HS-27A (cell line): ENCODE results near the gene EYA2.

Experiments used
- DNase-seq: peaks from one replicate; pipeline ENCODE4 v3.0.0-alpha.2; 2012; ENCODE audit warnings: low read depth, missing footprints

The EYA2 gene

DNA sequence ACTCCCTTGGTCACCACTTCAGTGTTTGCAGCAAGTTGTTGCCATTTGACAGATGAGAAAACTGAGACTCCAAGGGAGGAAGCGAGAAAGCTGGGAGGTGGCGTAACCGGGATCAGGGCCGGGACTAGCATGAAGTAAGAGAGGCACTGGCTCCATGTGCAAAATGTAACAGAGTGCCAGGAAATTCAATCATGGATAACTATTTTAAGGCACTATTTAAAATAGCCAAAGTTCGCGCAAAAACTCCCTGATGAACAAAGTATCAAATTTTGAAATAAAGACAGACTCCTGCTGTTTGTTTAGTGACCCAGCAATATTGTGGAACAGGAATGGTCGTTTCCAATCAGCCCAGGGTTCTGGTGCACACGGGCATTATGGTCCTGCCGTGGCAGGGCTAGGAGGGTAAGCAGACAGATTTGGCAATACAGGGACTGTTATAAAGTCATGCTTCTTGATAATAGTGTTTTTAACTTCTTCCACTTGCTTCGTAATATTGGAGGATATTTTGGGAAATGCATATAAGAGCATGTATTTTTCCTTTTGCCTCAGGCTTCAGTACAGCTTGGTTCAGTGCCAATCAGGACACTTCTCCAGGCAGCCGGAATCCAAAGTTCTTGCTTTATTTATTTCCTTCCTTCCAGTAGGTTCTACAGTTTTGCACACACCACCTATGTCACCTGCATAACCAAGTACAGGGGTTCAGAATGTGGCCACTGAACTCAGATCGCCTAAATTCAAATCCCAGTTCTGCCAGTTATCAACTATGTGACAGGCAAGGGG is 141.6 kb downstream of the EYA2 start:
- DNase-seq = no peak

DNA sequence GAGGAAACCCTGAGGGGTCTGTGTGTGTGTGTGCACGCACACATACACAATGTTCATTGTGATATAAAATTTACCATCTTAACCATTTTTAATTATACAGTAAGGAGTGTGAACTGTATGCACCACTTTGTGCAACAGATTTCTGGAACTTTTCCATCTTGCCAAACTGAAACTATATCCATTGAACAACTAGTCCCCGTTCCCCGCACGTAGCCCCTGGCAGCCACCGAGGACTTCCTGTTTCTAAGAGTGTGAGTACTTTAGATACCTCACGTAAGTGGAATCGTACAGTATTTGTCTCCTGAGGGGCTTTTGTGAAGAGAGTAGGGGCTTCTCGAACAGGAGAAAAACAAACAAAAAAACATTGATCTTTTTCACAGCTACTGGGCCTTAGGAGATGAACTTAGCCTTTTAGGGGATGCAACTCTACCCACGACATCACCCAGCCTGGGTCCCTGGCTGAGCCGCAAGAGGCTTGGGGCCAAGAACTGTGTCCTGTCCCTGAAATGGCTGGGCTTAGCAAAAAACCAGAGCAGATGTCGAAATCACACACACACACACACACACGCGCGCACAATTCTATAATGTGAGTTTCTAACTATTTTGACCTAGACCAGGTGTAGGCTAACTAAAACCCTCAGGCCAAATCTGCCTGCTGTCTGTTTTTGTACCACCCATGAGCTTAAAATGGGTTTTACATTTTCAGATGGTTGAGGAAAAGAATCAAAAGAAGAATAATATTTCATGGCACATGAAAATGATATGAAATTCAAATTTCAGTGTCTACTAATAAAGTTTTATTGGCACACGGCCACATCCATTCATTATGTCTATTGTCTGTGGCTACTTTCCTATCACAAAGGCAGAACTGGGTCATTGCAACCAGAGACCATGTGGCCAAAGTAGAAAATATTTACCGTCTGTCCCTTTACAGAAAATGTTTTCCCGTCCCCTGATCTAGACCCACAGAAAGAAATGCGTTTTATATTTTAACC is 144.2 kb downstream of the EYA2 start:
- DNase-seq = no peak

- no peak for DNase-seq
These were observed 146.0 kb downstream of the EYA2 start for GRCh38 chr20:47040506-47041125.

DNA sequence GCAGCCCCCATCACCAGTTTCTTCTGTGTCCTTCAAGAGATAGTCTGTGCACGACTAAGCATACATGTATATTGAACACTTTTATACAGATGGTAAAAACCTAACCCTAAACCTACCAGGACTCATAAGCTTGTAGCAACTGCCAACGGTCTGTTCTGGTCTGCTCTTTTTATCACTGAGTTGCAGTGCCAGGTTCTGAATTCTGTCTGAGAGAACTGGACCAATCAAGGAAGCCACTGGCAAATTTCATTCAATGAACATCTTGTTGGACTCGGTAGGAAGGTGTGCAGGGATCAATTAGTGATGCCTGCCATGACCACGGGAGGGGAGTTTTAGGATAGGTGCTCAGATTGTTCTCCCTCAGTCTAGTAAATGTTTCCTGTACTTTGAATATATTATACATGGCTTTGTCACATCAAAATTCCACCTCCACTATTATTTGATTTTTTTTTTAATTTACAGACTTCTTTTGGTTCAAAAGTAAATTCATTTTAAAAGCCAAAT is 146.8 kb downstream of the EYA2 start:
- DNase-seq = no peak

GRCh38 chr20:47042464-47042863 is 147.8 kb downstream of the EYA2 start:
- DNase-seq = no peak

GRCh38 chr20:47043086-47043485 is 148.4 kb downstream of the EYA2 start:
- DNase-seq = no peak

GRCh38 chr20:47044938-47045337 is 150.3 kb downstream of the EYA2 start:
- no peak for DNase-seq

- no peak for DNase-seq
These were observed 153.4 kb downstream of the EYA2 start for GRCh38 chr20:47048054-47048453.

DNA sequence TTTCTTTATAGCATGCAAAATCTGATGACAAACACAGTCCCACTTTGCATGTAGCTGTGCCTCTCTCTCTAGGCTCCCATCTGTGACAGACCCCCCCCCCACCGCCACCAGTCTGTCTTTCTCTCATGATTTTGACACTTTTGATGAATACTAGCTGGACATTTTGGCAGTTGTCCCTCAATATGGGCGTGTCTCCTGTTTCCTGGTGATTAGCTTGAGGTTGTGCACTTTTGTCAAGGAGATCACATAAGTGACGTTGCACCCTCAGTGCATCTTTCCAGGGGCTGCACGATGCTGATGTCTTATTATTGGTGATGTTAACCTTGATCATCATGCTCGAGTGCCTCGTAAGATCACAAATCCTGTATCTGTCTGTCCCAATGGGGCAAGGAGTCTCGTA is 155.1 kb downstream of the EYA2 start:
- DNase-seq = no peak

DNA sequence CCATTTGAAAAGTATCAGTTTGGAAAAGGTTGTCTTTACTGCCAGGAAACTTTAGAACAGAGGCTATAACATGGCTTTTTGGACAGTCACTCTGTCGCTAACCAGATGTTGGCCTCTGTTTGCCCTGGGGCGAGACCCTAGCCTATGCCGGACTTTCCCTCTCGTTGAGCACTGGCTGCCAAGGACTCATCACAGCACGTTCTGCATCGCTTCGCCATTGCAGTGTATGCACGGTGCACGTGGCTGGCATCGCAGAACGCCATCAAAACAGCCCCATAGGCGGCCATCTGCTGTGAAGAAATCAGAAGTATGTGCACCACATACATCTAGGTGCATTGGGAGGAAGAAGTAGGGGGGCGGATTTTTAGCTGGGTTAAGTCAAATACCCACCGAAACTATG is 156.4 kb downstream of the EYA2 start:
- DNase-seq = no peak

- no peak for DNase-seq
These were observed 157.4 kb downstream of the EYA2 start for GRCh38 chr20:47051936-47052526.

DNA sequence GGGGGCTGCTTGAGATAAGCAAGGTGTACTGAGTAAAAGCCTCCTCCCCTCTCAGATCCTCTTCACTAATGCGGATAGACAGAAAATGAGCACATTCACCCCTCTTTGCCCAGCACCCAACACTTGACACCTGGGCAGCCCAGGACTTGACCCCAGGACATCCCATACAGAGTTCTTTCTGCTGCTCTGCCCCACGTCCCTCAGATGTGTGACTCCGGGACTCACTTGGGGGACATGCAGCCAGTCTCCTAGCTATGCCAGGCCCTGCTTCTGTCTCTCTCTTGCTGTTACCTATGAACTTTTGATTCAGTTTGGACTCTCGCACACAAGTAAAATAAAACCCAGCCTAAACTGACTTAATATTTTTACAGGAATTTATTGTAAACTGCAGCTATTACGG is 159.9 kb downstream of the EYA2 start:
- DNase-seq = no peak

DNA sequence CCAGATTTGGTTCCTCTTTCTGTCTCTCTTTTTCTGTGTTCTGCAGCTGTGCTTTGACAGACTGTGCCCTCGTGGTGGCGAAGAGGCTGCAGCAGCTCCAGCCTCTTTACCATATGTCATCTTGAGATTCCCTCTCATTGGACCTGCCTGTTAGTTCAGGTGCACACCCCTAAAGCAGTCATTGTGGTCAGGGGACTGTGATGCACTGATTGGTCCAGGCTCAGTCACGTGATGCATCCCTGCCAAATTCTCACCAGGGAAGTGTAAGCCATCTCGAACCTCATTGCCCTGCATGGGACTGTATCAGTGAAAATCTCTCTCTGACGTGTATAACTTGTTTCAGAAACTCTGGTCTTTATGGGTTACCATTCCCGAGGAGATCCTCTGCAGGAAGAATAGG is 160.3 kb downstream of the EYA2 start:
- no peak for DNase-seq

GRCh38 chr20:47055699-47056369 is 161.2 kb downstream of the EYA2 start:
- DNase-seq = no peak

GRCh38 chr20:47057661-47058060 is 163.0 kb downstream of the EYA2 start:
- no peak for DNase-seq

GRCh38 chr20:47058236-47058635 is 163.6 kb downstream of the EYA2 start:
- DNase-seq = no peak

- no peak for DNase-seq
These were observed 164.9 kb downstream of the EYA2 start for GRCh38 chr20:47059536-47059935.

- DNase-seq = no peak
These were observed 166.9 kb downstream of the EYA2 start for GRCh38 chr20:47061549-47061948.

GRCh38 chr20:47062226-47062890 is 167.7 kb downstream of the EYA2 start:
- no peak for DNase-seq

- no peak for DNase-seq
These were observed 168.8 kb downstream of the EYA2 start for GRCh38 chr20:47063407-47063806.

- no peak for DNase-seq
These were observed 169.2 kb downstream of the EYA2 start for GRCh38 chr20:47063808-47064207.
